Loucy (cell line): ENCODE measurements around the gene DERA.

Source experiments
- H2AFZ ChIP-seq: fragments of 200-600 bp; sonication (generic); 2 replicates; pipeline ENCODE4 v1.6.0; 2016; ENCODE audit warnings: antibody characterized with exemption, mild to moderate bottlenecking, low read length, moderate library complexity
- H3F3A ChIP-seq: fragments of 200-600 bp; 2 replicates; pipeline ENCODE4 v1.6.0; 2016; ENCODE audit warnings: antibody characterized with exemption, low read depth, mild to moderate bottlenecking
- H3K27me3 ChIP-seq: fragments of 200-600 bp; sonication (generic); 2 replicates; pipeline ENCODE4 v1.6.1; 2014; ENCODE audit warnings: low read length, mild to moderate bottlenecking; ENCODE audit not compliant: insufficient read depth, poor library complexity, severe bottlenecking
- H3K36me3 ChIP-seq: fragments of 200-600 bp; sonication (generic); 2 replicates; pipeline ENCODE4 v1.6.1; 2016; ENCODE audit warnings: low read length; ENCODE audit not compliant: insufficient read depth
- H3K4me1 ChIP-seq: fragments of 200-600 bp; sonication (generic); 2 replicates; pipeline ENCODE4 v1.5.1; 2014; ENCODE audit warnings: low read length, mild to moderate bottlenecking; ENCODE audit not compliant: insufficient read depth, poor library complexity, severe bottlenecking
- H3K4me2 ChIP-seq: fragments of 200-600 bp; sonication (generic); 2 replicates; pipeline ENCODE4 v1.6.0; 2014; ENCODE audit warnings: antibody characterized with exemption, low read length, low read depth, mild to moderate bottlenecking; ENCODE audit not compliant: poor library complexity, severe bottlenecking
- H3K4me3 ChIP-seq: fragments of 200-600 bp; sonication (generic); 2 replicates; pipeline ENCODE4 v1.5.1; 2014; ENCODE audit warnings: low read length, mild to moderate bottlenecking, mixed read lengths; ENCODE audit not compliant: poor library complexity, severe bottlenecking
- H3K79me2 ChIP-seq: fragments of 200-600 bp; sonication (generic); 2 replicates; pipeline ENCODE4 v1.6.1; 2014; ENCODE audit warnings: low read length; ENCODE audit not compliant: insufficient read depth
- H3K9ac ChIP-seq: fragments of 200-600 bp; sonication (generic); 2 replicates; pipeline ENCODE4 v1.6.0; 2014; ENCODE audit warnings: mild to moderate bottlenecking, low read depth, low read length, moderate library complexity; ENCODE audit not compliant: poor library complexity, severe bottlenecking
- H3K9me2 ChIP-seq: fragments of 200-600 bp; sonication (generic); replicated peaks from 2 replicates; pipeline ENCODE4 v1.6.1; 2016; ENCODE audit warnings: low read depth, low read length, mixed read lengths
- H3K9me3 ChIP-seq: fragments of 200-600 bp; sonication (generic); 2 replicates; pipeline ENCODE4 v1.6.1; 2014; ENCODE audit warnings: mild to moderate bottlenecking, antibody characterized with exemption, low read length, low read depth; ENCODE audit not compliant: insufficient read depth
- H4K20me1 ChIP-seq: fragments of 200-600 bp; sonication (generic); 2 replicates; pipeline ENCODE4 v1.6.0; 2014; ENCODE audit warnings: antibody characterized with exemption, low read length, mild to moderate bottlenecking; ENCODE audit not compliant: insufficient read depth, poor library complexity, severe bottlenecking
- EZH2phosphoT487 ChIP-seq: fragments of 200-600 bp; IDR thresholded peaks from 2 replicates; pipeline ENCODE4 v1.6.1; 2018; ENCODE audit warnings: antibody characterized with exemption, mild to moderate bottlenecking, moderate library complexity, borderline replicate concordance
- TF ChIP-seq, protein P1 (sequence below): fragments of 200-600 bp; sonication (generic); conservative IDR thresholded peaks from 2 replicates; pipeline ENCODE4 v1.5.1; 2014; ENCODE audit warnings: mild to moderate bottlenecking, antibody characterized with exemption, low read length

The DERA gene

DNA sequence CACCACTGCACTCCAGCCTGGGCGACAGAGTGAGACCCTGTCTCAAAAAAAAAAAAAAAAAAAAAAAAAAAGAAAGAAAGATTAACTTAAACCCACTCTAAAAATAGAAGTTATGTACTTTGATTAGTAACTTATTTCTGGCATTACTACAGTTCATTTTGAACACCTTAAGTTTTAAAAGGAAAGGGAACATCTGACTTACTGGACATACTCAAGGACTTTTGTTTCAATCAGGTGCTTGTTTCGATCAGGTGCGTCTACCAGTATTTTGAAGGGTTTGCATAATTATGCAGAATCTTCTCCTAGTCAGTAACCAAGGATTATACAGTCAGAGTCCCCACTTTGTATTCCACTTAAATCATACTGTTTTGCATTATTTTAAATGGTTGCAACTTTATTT lies 105.6 kb downstream of the DERA start:
- H3K27me3 ChIP-seq = no peaks in the 10 kb centered on the region
- H3K79me2 ChIP-seq = no peaks in the 10 kb centered on the region
- H3K4me3 ChIP-seq = no peak overlapping the region
- H4K20me1 ChIP-seq = no peaks in the 10 kb centered on the region
- H3F3A ChIP-seq = no peaks in the 10 kb centered on the region
- no peak overlapping the region for H3K4me2 ChIP-seq
- no peak for TF ChIP-seq EZH2phosphoT487
- TF ChIP-seq, protein P1, sequence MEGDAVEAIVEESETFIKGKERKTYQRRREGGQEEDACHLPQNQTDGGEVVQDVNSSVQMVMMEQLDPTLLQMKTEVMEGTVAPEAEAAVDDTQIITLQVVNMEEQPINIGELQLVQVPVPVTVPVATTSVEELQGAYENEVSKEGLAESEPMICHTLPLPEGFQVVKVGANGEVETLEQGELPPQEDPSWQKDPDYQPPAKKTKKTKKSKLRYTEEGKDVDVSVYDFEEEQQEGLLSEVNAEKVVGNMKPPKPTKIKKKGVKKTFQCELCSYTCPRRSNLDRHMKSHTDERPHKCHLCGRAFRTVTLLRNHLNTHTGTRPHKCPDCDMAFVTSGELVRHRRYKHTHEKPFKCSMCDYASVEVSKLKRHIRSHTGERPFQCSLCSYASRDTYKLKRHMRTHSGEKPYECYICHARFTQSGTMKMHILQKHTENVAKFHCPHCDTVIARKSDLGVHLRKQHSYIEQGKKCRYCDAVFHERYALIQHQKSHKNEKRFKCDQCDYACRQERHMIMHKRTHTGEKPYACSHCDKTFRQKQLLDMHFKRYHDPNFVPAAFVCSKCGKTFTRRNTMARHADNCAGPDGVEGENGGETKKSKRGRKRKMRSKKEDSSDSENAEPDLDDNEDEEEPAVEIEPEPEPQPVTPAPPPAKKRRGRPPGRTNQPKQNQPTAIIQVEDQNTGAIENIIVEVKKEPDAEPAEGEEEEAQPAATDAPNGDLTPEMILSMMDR = no peak
- H3K9ac ChIP-seq = no peak overlapping the region
- H3K36me3 ChIP-seq = peaks cover 7% of the 10 kb centered on the region; the same call in 1 of the 2 replicates
- no peaks in the 10 kb centered on the region for H3K9me2 ChIP-seq
- no peak overlapping the region for H2AFZ ChIP-seq
- H3K9me3 ChIP-seq = peaks cover 16% of the 10 kb centered on the region; the same call in 1 of the 2 replicates
- no peaks in the 10 kb centered on the region for H3K4me1 ChIP-seq

- Histone ChIP-seq H3K9ac (no peak overlapping the region), H3K79me2 (no peaks in the 10 kb centered on the region)
- no peak for TF ChIP-seq EZH2phosphoT487
- TF ChIP-seq, protein P1 = no peak
Measured at GRCh38 chr12:16018306-16018705, 107.2 kb downstream of the DERA start.

GRCh38 chr12:16019136-16019535 lies 108.0 kb downstream of the DERA start:
- Histone ChIP-seq H3K9me3 (peaks cover 16% of the 10 kb centered on the region; the same call in 1 of the 2 replicates), H3K4me1 (no peaks in the 10 kb centered on the region), H3K4me3 (no peak overlapping the region), H3K9ac (no peak overlapping the region), H3K36me3 (peaks cover 7% of the 10 kb centered on the region; the same call in 1 of the 2 replicates), H3K27me3 (no peaks in the 10 kb centered on the region), H4K20me1 (no peaks in the 10 kb centered on the region), H3K4me2 (no peak overlapping the region), H3K9me2 (no peaks in the 10 kb centered on the region), H3K79me2 (no peaks in the 10 kb centered on the region), H3F3A (no peaks in the 10 kb centered on the region), H2AFZ (no peak overlapping the region)
- no peak for TF ChIP-seq EZH2phosphoT487
- TF ChIP-seq, protein P1 = no peak

More at GRCh38 chr12:16018306-16018705, 107.2 kb downstream of the DERA start:
- H3K4me3 ChIP-seq = no peak overlapping the region
- H3K4me2 ChIP-seq = no peak overlapping the region
- H3F3A ChIP-seq = no peaks in the 10 kb centered on the region
- H3K9me2 ChIP-seq = no peaks in the 10 kb centered on the region
- no peaks in the 10 kb centered on the region for H4K20me1 ChIP-seq
- H2AFZ ChIP-seq = no peak overlapping the region
- peaks cover 16% of the 10 kb centered on the region; the same call in 1 of the 2 replicates for H3K9me3 ChIP-seq
- H3K27me3 ChIP-seq = no peaks in the 10 kb centered on the region
- peaks cover 7% of the 10 kb centered on the region; the same call in 1 of the 2 replicates for H3K36me3 ChIP-seq
- no peaks in the 10 kb centered on the region for H3K4me1 ChIP-seq
